Peyer's patch (tissue), 4 donors: ENCODE data around the gene NDST4.

Experiments used
- CTCF ChIP-seq, 6 experiments: fragments of 450-650 bp in 4 of 6; fragments of 200-600 bp in 2 of 6; sonication (generic) in 1 of 6; IDR thresholded peaks; one replicate each; pipeline ENCODE4 v1.5.1; 2017 to 2019; ENCODE audit warnings: antibody characterized with exemption in 6 of 6, mild to moderate bottlenecking in 3 of 6, moderate library complexity in 1 of 6
- POLR2A ChIP-seq, 2 donors: fragments of 450-650 bp; IDR thresholded peaks; one replicate each; pipeline ENCODE4 v1.5.1; 2017; ENCODE audit warnings: antibody characterized with exemption in 2 of 2, mild to moderate bottlenecking in 2 of 2, moderate library complexity in 2 of 2

- TF ChIP-seq CTCF (IDR thresholded peaks at IDR 0.05) = no peak
- TF ChIP-seq POLR2A (IDR thresholded peaks at IDR 0.05) = no peak
Observed at GRCh38 chr4:115054836-115055235, 58.6 kb downstream of the NDST4 start.
